Mucosa of gallbladder (tissue), 1 donor: ENCODE results near the gene PLS3. TPM values are rescaled to one million over a fixed set of nuclear protein-coding genes. Genes with fewer than 3 reads are reported as not detected.

Source experiments
- DNase-seq: peaks from one replicate; pipeline ENCODE4 v3.0.0-alpha.2; 2020; ENCODE audit warnings: low spot score
- total RNA-seq: library from RNA; stranded (reverse); gene quantifications from one replicate; pipeline ENCODE4 v1.2.1, GENCODE V29; 2021
- donor health status: DM: no; HTN: no; CAD: no.

Gene PLS3
- total RNA-seq, 1 donor from 2014 or later: 88.2 TPM

- DNase-seq: no peak
These were observed 133.1 kb downstream of the PLS3 start for GRCh38 chrX:115694028-115694427.

DNA sequence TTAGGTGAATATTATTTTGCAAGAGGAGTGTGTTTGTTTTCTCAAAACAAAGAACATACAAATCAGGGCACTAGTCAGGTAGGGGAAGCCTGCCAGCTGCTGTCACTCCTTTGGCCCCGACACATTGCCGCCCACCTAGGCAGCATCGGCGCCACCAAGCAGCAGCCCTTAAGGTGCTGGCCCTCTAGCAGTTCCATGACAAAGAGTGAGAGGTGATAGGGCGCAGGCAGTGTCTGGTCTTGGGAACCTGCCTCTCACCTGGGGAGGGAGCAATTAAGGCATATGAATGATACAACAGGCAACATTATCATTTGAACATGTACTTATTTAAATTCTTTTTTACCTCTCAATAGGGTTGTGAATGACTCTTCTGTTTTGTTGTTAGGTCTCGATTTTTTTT lies 135.1 kb downstream of the PLS3 start:
- DNase-seq: no peak

GRCh38 chrX:115696939-115697338 lies 136.0 kb downstream of the PLS3 start:
- DNase-seq: no peak

- DNase-seq: no peak
These were observed 136.8 kb downstream of the PLS3 start for GRCh38 chrX:115697806-115698205.
